Activated naive CD4-positive, alpha-beta T cell treated with Interleukin-2 at 50 U/mL for 16 hours (primary cell): ENCODE data around the gene CTSZ.
"Not testable (repeated sequence)": the region's sequence is repeated elsewhere in the genome, so short reads cannot be mapped to it uniquely, and the experiment has no call there.

Experiments
- DNase-seq: peaks from one replicate; pipeline ENCODE4 v3.0.0-alpha.2; 2020

The CTSZ gene

DNA sequence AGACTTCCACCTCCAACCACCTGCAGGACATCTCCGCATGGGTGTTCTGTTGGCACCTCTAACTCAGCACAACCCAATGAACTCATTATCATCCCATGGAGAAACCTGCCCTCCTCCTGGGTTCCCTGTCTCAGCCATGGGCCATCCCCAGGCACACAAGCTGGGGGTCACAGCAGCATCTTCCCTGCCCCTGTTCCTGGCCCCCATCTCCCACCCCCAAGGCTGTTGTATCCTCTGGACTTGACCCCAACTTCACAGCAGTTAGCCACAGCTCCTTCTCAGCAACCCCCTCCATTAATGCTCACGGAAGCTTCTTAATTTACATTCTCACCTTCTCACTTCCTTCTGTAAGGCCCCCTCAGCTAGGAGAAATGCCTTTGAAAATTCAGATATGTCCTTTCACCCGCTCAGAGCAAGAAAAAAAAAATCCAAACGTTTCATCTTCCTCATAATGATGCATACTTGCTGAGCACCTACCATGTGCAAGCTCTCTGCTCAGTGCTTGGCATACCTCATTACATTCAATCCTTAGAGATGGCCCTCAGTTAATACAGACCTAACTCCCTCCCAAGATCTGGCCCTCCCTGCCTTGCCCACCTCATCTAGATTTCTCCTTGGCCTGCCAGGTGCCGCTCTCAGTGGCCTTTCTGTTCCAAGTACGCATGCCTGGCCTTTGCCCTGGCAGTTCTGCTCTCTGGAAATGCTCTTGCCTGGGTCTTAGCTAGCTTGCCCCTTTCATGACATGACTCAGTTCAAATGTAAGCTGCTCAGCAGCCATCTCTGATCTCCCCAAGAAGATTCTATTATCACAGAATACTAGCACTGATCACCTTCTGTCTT is 28.5 kb downstream of the CTSZ start:
- no peak for DNase-seq

DNA sequence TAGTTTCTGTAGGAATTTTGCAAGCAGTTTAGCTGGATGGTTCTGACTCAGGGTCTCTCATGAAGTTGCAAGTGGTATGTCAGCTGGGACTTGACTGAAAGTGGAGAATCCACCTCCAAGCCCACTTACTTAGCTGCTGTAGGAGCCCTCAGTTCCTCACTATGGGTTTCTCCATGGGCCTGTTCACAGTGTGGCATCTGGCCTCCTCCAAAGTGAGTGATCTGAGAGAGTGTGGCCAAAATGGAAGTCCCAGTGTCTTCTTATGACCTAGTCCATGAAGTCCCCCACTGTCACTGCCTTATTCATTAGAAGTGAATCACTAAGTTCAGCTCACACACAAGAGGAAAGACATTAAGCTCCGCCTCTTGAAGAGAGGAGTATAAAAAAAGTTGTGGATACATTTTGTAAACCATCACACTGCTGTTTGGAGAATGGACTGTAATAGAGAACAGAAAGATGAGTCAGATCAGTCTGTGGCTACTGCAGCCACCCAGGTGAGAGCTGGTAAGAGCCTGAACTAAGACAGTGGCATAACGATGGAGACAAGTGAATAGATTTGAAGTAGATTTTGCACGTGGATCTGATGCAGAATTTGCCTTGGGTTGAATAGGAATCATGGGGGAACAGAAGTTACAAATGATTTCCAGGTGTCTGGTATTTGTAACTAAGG is 30.9 kb downstream of the CTSZ start:
- DNase-seq: no peak

DNA sequence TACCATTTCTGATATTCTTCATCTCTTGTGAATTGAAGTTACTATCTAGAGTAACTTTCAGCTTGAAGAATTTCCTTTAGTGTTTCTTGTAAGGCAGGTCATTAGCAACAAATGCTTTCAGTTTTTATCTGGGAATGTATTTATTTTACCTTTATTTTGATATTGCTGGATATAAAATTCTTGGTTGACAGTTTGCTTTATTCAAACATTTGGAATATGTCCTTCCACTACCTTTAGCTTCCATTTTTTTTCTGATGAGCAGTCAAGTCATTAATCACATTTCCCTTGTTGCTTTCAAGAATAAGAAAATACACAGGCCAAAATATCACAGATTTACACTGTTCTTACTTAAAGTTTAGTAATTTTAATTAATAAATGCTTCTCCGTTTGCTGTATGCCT is 31.7 kb downstream of the CTSZ start:
- no peak for DNase-seq

GRCh38 chr20:58973866-58974265 is 33.2 kb downstream of the CTSZ start:
- no peak for DNase-seq

DNA sequence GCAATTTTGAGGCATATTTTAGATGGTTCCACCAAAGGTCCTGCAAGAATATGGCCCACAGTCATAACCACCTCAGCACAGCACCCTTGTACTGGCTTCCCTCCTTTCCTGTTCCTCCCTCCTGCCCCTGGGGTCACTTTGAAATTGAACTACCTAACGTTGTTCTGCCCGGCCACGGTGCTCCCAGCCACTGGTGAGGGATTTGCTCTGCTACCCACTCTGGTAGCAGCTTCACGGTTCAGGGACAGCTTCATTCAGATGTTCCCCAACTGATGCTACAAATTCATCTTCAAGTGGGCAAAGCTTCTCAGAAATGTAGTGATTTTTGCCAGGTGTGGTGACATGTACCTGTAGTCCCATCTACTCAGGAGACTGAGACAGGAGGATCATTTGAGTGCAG is 33.9 kb downstream of the CTSZ start:
- DNase-seq: no peak

DNA sequence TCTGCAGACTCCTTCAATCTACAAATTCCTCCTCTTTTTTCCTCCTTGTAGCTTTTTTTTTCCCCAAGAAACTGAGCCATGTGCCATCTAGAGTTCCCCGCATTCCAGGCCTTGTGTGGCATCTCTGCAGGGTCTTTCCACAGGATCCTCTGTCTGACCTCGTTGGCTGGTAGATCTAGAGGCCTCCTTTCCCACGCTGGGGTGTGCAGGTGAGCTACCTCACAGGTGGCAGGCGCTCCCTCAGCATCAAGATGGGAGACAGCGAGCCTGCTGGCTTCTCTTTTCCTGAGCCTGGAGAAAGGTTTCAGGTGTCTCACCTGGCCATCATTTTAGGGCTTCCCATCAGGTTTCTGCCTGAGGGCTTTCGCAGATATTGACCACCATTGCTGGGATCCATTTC is 35.6 kb downstream of the CTSZ start:
- DNase-seq: no peak

GRCh38 chr20:58970146-58970545 is 36.9 kb downstream of the CTSZ start:
- no peak for DNase-seq

GRCh38 chr20:58969439-58969838 is 37.6 kb downstream of the CTSZ start:
- DNase-seq: no peak

DNA sequence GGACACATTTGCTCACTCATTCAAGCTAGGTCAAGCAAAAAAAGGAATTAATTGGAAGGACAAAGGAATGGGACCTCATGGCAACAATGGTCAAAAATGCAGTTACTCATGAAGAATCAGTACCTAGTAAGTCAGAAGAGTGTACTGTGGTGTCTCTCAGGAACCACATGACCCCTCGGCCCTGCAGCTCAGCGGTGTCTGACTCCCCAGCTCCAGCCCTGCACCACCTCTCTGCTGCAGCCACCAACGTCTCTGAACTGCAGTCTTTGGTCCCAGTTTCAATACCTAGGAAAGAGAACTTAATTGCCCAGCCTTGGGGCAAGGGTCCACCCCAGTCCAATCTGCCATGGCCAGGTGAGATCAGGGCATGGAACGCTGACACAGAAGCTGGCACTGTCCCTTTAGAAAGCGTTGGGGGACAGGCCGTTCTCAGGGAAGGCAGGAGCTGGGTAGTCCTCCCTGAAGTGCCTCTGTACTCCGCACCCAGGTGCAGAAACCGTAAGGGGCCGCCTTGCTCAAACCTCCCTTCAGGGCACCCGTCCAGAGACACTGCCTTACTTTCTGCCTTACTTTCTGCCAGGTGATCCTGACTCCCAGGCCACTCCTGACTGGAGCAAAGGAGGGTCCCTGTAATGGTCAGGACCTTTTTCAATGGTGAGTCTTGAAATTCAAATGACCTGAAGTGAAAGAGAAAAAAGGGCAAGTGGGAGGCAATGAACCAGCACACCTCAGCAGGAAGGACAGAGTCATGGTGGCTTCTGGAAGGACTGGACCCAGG is 39.2 kb downstream of the CTSZ start:
- DNase-seq: no peak

GRCh38 chr20:58965270-58966064 is 41.6 kb downstream of the CTSZ start:
- no peak for DNase-seq

- not testable (repeated sequence) for DNase-seq
These were observed 43.1 kb downstream of the CTSZ start for GRCh38 chr20:58963922-58964321.

DNA sequence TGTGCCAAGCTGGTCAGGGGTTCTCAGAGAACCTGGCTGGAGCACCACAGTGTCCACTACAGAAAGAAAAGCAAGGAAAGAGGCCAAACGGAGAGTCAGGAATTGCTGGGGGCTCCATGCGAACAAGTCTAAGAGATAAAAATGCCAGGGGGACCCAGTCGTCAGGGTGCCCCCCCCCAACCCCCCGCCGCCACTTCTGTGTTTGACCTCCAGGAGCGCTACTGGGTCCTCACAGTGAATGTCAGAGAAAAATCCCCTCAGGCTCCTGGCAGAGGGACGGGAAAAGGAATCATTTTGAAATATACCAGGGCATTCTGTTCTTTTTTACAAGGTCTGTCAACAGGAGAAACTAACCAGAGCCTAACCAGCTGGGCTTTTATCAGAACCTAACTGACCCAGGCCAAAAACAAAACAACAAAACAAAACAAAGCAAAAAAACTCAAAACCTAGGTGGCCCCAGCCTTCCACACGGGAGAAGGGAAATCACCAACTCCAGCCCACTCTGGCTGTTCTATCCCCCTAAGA is 43.9 kb downstream of the CTSZ start:
- no peak for DNase-seq

DNA sequence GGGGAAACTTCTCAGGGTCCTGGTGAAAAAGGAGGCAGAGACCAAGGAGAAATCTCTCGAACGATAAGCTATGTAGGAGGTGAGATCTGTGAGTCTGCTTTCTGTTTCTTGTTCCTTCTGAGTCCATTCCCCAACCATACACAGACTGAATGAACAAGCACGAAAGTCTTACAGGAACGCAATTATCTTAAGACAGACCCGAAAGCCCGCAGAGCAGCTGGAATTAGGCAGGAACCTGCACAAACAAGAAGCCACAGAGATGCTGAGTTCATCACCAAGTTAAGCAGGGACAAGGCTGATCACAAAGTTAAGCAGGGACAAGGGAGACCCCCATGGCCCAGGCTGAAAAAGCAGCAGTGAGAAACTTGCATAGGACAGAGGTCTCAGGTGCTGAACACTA is 47.4 kb downstream of the CTSZ start:
- no peak for DNase-seq

DNA sequence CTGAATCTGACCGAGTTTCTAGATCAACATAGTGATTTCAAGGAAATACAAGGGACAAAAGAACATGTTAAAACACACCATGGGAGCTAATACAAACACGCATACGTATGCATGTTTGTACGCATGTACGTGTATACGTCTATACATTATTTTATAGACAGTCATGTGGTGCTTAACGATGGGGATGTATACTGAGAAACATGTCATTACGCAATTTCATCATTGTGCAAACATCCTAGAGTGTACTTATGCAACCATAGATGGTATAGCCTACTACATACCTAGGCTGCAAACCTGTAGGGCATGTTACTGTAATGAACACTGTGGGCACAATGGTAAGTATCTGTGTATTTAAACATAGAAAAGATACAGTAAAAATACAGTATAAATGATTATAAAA is 51.0 kb downstream of the CTSZ start:
- DNase-seq: no peak

DNA sequence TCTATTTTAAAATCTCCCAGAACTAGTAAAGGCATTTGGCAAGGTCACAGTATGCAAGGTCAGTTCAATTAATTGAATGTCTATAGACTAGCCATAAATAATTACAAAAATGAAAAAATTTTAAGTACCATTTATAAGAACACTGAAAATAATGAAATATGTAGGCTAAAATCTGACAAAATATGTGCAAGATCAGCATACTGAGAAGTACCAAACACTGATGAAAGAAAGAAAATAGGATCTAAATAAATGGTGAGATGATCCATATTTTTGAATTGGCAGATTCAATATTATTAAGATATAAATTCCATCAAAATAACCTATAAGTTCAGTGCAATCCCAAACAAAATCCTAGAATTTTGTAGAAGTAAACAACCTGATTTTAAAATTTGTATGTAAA is 54.0 kb downstream of the CTSZ start:
- DNase-seq: no peak

DNA sequence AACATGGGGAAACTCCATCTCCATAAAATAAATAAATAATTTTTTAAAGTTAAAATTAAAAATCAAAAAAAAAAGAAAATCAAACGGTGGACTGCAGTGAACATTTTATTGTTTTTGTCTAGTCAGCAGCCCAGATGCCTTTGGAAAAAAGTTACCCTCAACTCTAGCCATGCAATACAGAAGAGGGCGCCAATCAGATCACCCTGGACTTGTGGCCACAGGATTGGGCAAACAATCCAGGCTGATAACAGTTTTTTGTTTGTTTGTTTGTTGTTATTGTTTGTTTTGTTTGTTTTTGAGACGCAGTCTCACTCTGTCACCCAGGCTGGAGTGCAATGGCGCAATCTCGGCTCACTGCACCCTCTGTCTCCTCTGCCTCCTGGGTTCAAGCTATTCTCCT is 56.5 kb downstream of the CTSZ start:
- DNase-seq: no peak

GRCh38 chr20:58947797-58948388 is 59.2 kb downstream of the CTSZ start:
- DNase-seq: not testable (repeated sequence)

DNA sequence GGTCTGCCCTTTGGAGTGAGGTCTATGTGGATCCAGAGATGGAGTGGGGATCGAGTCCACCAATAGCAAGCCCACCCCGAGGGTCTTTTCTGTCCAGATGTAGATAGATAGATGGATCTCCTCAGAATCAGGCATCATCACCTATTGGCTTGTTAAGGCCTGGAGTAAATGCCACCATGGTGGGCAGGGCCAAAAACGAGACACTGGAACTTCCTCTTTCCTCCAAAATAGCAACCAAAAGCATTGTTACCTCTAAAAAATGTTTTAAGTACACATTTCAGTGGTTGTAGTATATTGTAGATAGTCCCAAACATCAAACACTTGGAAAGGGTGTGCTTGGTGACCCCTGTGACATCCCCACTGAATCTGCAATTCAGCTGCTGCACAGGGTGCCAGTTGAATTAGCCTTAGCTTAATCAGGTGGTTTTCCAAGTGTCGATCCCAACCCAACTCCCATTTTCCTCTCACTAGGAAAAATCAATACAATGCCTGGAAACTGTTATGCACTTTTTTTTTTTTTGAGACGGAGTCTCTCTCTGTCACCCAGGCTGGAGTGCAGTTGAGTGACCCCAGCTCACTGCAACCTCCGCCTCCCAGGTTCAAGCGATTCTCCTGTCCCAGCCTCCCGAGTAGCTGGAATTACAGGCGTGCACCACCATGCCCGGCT is 61.0 kb downstream of the CTSZ start:
- DNase-seq: no peak
